ENCODE measurements around the gene FARS2.

The FARS2 gene

DNA sequence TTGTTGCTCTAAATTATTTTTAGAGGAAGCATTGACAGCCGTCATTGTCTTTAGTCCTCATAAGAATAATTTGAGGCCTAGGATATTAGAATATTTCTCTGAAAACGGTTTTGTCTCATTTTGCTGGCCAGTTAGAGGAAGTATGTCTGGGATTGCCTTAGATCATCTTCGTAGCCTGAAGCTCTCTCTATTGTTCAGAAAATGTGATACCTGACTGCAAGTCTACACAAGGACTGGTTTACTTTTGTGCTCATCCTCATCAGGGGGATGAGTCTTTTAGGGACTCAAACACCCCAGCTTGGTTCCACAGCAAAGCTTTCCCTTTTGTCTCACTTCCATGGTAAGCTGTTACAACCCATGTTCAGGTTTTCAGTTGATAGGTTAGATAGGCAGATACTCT, 141.8 kb downstream of the FARS2 start:
- DNase-seq (ENCODE audit: insufficient read length, low spot score) (no peak), FAIRE-seq (no peak)
- TF ChIP-seq POLR2A (IDR thresholded peaks at IDR 0.05; ENCODE audit: low read depth, low read length) = no peak

DNA sequence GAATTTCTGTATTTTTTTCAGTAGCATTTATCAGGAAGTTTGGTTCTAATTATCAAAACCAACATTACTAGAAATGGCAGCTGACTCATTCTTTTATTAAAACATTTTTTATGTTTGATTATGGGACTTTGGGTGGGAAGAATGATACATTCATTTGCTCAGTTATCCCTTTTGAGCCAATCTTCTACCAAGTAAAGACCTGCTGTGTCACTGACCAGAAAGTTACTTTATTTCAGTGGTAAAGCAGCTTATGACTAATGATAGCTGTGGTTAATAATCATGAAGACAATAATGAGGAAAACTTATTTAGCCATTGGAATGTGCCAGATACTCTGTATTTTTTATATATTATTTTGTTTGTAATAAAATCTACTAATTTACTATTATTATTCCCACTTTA, 142.3 kb downstream of the FARS2 start:
- no peak for TF ChIP-seq POLR2A (IDR thresholded peaks at IDR 0.05; ENCODE audit: low read depth, low read length)
- FAIRE-seq (no peak), DNase-seq (ENCODE audit: insufficient read length, low spot score) (no peak)

DNA sequence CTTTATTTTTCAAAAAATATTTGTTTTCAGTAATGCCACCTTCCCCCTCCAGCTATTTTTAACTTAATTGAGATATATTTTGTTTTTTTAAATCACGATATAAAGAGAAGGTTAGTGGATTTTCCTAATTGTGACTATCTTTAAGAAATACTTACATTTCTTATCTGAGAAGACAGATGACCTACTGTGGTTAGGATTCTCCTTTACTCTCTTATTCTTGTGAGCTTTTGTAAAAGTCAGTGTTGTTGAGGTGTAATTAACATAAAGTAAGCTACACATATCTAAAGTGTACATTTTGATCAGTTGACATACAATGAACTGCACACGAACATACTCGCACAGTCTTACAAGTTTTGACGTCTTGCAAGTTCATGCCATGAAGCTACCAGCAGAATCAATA, 144.7 kb downstream of the FARS2 start:
- TF ChIP-seq POLR2A (IDR thresholded peaks at IDR 0.05; ENCODE audit: low read depth, low read length) = no peak
- no peak for DNase-seq (ENCODE audit: insufficient read length, low spot score)
- peak; percentile 43 for FAIRE-seq

DNA sequence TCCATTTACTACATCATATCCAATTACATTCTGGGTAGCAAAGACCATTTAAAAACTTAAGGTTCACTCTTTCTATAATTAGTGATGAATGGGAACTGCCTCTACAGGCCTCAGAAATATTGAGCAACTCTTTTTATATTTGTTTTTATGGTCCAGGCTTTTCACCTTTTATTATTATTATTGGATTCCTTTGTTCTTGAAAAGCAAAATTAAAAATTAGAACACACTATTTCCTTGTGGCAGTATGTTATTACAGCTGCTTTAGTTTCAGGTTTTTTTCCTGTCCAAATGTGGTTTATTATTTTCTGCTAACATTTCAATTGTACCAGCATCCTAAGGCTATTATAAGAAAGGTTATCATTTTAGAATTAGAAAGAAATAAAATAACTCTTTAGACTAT, 150.1 kb downstream of the FARS2 start:
- DNase-seq (ENCODE audit: insufficient read length, low spot score) (no peak), FAIRE-seq (no peak)
- TF ChIP-seq POLR2A (IDR thresholded peaks at IDR 0.05; ENCODE audit: low read depth, low read length) = no peak

DNA sequence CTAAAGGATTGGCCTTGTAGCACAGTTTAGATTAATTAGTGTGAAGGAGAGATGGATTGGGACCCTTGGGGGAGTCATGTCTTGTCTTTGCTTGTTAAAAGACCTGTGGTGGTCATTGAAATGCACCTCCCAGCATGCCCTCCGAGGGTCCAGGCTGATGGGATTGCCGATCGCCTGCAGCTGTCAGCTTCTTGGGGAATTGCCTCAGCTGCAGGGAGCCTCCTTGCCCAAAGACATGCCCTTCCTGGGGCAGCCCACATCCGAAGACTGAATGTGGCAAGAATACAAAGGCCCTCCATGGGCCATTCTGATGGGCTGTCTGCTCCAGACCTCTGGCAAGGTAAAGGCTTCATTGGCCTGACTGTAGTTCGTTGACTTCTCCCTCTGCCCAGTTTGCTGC, 150.7 kb downstream of the FARS2 start:
- DNase-seq (ENCODE audit: insufficient read length, low spot score) (no peak), FAIRE-seq (no peak)
- no peak for TF ChIP-seq POLR2A (IDR thresholded peaks at IDR 0.05; ENCODE audit: low read depth, low read length)

DNA sequence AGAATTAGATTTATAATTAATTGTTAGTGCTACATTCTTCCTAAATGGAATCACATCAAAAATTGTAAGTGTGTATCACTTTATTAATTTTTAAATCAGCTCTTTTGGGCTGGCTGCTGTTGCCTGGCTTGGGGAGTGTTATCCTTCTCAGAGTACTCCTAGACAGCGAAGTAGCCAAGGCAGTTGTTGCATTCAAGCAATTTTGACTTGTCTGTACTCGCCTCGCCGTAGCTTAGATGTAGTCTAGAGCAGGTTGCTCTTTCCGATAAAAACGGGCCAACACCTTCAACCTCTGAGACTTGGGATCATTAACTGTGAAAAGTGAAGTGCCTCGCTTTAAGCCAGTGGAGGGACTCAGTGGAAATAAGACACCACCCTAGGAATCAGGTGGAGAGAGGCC, 151.3 kb downstream of the FARS2 start:
- no peak for FAIRE-seq
- no peak for TF ChIP-seq POLR2A (IDR thresholded peaks at IDR 0.05; ENCODE audit: low read depth, low read length)
- DNase-seq (ENCODE audit: insufficient read length, low spot score) = no peak

DNA sequence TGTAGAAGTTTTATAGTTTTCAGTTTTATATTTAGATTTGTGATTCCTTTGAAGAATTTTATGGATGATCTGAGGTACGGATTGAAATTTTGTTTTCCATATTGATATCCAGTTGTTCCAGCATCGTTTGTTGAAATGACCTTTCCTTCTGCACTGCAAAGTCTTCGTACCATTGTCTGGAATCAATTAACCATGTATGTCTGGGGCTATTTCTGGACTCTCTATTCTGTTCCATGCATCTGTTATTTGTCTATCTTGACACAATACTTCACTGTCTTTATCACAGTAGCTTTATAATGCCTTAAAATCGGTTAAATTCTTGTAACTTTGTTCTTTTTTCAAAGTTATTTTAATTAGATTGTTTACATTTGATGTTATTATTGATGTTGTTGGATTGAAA, 154.9 kb downstream of the FARS2 start:
- DNase-seq (ENCODE audit: insufficient read length, low spot score) (no peak), FAIRE-seq (no peak)
- no peak for TF ChIP-seq POLR2A (IDR thresholded peaks at IDR 0.05; ENCODE audit: low read depth, low read length)

DNA sequence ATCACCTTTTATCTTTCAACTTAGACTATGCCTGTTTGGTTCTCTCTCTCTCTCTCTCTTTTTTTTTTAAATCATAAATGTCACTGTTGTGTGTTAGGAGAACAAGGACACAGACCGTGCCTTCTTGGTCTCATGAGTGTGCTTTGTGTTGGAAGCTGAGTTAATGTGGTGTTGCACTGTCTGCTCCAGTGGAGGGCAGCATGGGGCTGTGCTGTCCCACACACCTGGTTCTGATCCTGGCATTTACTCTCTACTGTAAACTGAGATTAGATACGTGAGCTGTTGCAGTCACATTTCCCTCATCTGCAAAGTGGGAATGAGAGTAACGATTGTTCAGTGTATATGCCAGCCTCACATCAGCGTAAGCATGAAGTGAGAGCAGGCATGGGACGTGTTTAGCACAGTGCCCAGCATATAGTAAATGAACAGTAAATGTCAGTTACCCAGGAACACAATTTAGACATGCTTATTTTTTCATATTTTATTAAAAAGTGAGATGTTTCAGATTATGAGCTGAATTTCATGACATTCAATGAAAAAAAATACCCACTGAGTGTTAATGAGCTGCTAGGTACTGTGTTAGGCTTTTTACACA, 161.1 kb downstream of the FARS2 start:
- DNase-seq (ENCODE audit: insufficient read length, low spot score) (no peak), FAIRE-seq (peak; percentile 76)
- TF ChIP-seq POLR2A (IDR thresholded peaks at IDR 0.05; ENCODE audit: low read depth, low read length) = no peak

DNA sequence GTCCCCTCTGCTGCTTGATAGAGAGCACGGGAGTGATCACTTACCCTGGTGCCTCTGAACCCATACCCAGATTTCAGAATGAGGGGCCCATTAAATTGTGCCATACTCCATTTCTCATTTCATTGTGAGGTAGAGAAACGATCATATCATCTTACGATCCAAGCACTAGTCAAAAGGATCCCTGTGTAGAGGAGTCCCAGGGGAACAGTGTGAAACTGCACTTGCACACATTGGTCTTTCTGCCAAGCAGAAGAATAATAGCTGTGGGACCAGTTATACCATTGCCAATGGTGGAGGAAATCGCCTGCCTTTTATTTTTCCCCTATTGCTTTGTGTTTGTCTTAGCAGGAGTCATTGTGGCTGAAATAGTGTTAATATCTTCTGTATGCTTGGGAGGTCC, 161.9 kb downstream of the FARS2 start:
- FAIRE-seq (no peak), DNase-seq (ENCODE audit: insufficient read length, low spot score) (no peak)
- no peak for TF ChIP-seq POLR2A (IDR thresholded peaks at IDR 0.05; ENCODE audit: low read depth, low read length)

DNA sequence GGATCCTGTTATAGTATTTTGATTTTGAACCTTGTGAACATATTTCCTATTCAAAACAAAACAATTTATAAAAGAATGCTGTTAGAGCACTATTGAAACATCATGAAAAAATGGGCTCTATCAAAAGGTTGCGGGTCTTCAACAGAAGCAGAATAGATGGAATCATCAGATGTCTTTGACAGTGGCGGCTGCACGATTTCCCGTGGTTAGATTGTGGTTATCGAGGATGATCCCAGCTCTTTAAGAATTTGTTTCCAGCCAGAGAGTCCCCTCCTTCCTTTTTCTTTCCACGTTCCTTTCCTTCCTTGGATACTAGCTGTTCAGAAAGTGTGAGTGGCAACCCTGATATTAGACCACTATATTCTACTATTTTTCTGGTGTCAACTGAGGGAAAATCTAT, 163.4 kb downstream of the FARS2 start:
- no peak for TF ChIP-seq POLR2A (IDR thresholded peaks at IDR 0.05; ENCODE audit: low read depth, low read length)
- FAIRE-seq (no peak), DNase-seq (ENCODE audit: insufficient read length, low spot score) (no peak)

DNA sequence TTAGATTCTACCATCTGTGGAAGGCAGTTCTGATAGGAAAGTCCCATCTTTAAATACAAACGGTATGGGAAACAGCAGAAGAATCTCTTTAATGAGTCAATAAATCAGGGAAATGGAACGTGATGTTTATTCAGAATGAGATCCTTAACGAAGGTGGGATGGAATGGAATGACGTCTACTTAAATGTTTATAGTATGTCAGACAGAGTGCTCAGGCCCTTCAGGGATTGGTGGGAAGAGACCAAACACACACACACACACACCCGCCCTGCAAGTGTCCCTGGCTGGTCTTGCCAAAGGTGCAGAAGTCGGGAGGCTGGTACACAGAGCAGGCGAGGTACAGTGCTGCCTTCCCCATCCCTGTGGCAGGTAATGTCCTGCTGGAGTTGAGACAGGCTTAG, 164.0 kb downstream of the FARS2 start:
- TF ChIP-seq POLR2A (IDR thresholded peaks at IDR 0.05; ENCODE audit: low read depth, low read length) = no peak
- FAIRE-seq = no peak
- DNase-seq (ENCODE audit: insufficient read length, low spot score) = no peak

DNA sequence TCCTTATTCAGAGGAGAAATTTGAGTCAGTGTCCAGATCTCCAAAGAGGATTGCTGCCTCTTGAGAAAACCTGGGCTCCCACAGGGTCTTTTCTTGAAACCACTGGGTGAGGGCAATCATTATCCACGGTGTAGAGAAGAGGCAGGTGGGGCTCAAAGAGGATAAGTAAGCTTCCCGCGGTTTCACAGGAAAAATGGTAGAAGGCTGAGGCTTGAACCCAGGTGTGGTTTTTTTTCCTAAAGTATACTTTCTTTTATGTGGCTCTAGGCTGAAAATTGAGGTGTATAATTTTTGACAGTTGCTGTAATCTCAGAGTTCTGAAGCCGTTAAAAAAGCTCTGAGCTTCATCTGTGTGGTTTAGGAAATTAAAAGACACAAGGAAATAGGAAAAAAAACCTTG, 164.5 kb downstream of the FARS2 start:
- no peak for TF ChIP-seq POLR2A (IDR thresholded peaks at IDR 0.05; ENCODE audit: low read depth, low read length)
- FAIRE-seq = no peak
- DNase-seq (ENCODE audit: insufficient read length, low spot score) = no peak

DNA sequence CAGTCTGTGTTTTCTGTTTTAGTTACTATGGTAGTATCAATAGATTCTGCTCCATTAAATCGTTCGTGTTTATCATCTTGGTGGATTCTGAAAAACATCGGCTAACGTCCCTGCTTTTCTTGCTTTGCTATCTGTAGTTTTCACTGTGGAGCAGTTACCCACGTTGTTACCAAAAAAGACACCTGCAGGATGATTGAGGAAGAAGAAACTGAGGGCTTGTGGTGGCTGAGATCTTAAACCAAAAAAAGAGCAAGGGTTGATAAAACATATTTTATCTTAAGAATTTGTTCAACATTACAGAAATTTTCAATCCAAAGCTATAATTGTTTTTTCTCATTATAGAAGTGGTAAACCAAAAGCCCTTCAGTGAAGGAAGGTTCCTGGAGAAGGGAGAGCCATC, 166.3 kb downstream of the FARS2 start:
- no peak for FAIRE-seq
- no peak for TF ChIP-seq POLR2A (IDR thresholded peaks at IDR 0.05; ENCODE audit: low read depth, low read length)

DNA sequence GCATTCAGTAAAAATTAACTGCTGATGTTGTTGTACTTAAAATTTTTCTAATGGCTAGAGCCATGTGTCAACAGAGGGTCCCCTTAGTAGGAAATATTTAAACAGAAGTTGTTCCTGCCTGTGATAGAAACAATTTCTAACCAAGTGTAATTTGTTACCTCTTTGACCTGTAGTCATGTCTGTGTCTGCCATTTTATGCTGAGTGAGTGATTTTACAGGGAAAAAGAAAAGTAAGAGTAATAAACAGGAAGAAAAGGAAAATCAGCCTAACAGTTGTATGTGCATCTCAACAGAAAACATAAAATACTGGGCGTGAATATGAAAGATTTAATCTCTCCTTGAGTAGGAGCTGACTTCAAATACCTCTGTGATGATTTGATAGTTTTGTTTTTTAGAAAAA, 172.0 kb downstream of the FARS2 start:
- no peak for DNase-seq (ENCODE audit: insufficient read length, low spot score)
- no peak for TF ChIP-seq POLR2A (IDR thresholded peaks at IDR 0.05; ENCODE audit: low read depth, low read length)
- peak; percentile 83 for FAIRE-seq

More for the DNA sequence above, 166.3 kb downstream of the FARS2 start:
- DNase-seq (ENCODE audit: insufficient read length, low spot score) = no peak

DNA sequence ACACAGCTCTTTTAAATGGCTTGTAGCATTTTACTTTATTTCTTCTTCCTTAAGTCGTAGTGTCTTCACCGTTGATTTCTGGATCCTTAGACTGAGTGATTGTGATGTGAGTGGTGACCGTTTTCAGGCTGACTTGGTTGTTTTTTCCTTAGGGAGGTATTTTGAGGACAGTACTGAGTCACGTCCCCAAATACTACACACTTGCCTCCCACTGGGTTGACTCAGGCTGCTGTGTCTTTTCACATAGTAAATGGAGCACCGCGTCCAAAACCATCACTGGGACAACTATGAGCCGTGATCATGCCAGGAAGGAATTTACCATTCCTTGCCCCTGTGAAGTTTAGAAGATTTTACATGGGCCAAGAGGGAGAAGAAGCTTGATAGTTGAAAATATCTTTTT, 174.1 kb downstream of the FARS2 start:
- TF ChIP-seq POLR2A (IDR thresholded peaks at IDR 0.05; ENCODE audit: low read depth, low read length) = no peak
- FAIRE-seq = peak; percentile 99

More for the DNA sequence above, 174.1 kb downstream of the FARS2 start:
- DNase-seq (ENCODE audit: insufficient read length, low spot score) = peak; percentile 30
